Panc1 (cell line): ENCODE data around the gene GFER. TPM values are rescaled to one million over a fixed set of nuclear protein-coding genes. Genes with fewer than 3 reads are reported as not detected.

Source experiments
- ATAC-seq: fragments of 200-7000 bp; cut with Tn5 transposase; 2 replicates; pipeline ENCODE4 v1.9.1; 2020; ENCODE audit warnings: mild to moderate bottlenecking, moderate library complexity
- BruUV-seq: library from RNA; stranded (reverse); fragments of 400-500 nt; replicated peaks from 2 replicates; lab custom pipeline; 2021; lab: Mats Ljungman, UMichigan
- CTCF ChIA-PET: fragments of 300-600 bp; sonication (Branson Sonifier 250); formaldehyde crosslinking; loops from one replicate; lab custom pipeline; 2022; ENCODE audit warnings: antibody characterized with exemption; lab: Charles Lee
- POLR2A ChIA-PET: fragments of 300-600 bp; sonication (Branson Sonifier 250); formaldehyde crosslinking; loops from one replicate; lab custom pipeline; 2022; ENCODE audit warnings: antibody characterized with exemption; lab: Charles Lee
- DNase-seq: peaks from one replicate; pipeline ENCODE4 v3.0.0-alpha.2; 2010; ENCODE audit warnings: low read depth, low spot score
- H3K27ac ChIP-seq: 2 replicates; pipeline ENCODE4 v1.5.1; 2011; ENCODE audit warnings: mild to moderate bottlenecking, low read length, inconsistent platforms
- H3K27me3 ChIP-seq: fragments of 200-500 bp; sonication (Bioruptor generic); 2 replicates; pipeline ENCODE4 v1.6.0; 2014; ENCODE audit warnings: low read length, inconsistent platforms; ENCODE audit not compliant: control insufficient read depth, insufficient read depth
- H3K36me3 ChIP-seq: fragments of 200-500 bp; sonication (Bioruptor generic); 2 replicates; pipeline ENCODE4 v1.5.1; 2014; ENCODE audit warnings: inconsistent platforms, mild to moderate bottlenecking, low read length, moderate library complexity; ENCODE audit not compliant: control insufficient read depth, insufficient read depth
- H3K4me1 ChIP-seq: 2 replicates; pipeline ENCODE4 v1.5.1; 2011; ENCODE audit warnings: inconsistent platforms, mild to moderate bottlenecking, low read length, moderate library complexity; ENCODE audit not compliant: control insufficient read depth, insufficient read depth
- H3K4me3 ChIP-seq, 2 experiments: 2 replicates each; pipeline ENCODE4 v1.5.1; 2011 to 2012; ENCODE audit warnings: low read depth in 2 of 2, low read length in 2 of 2, mild to moderate bottlenecking in 2 of 2, inconsistent platforms in 1 of 2, moderate library complexity in 1 of 2
- H3K9me3 ChIP-seq: fragments of 200-500 bp; sonication (Bioruptor generic); 2 replicates; pipeline ENCODE4 v1.5.1; 2014; ENCODE audit warnings: low read depth, mild to moderate bottlenecking, inconsistent platforms, low read length, moderate library complexity; ENCODE audit not compliant: control insufficient read depth, insufficient read depth
- POLR2AphosphoS5 ChIP-seq: IDR thresholded peaks from 2 replicates; pipeline ENCODE4 v1.6.1; 2012; ENCODE audit warnings: mild to moderate bottlenecking, low read depth, low read length, moderate library complexity
- SIN3A ChIP-seq: IDR thresholded peaks from 2 replicates; pipeline ENCODE4 v1.6.1; 2012; ENCODE audit warnings: low read depth, mild to moderate bottlenecking, low read length, moderate library complexity, borderline replicate concordance; ENCODE audit not compliant: insufficient read depth
- TCF7L2 ChIP-seq: IDR thresholded peaks from 2 replicates; pipeline ENCODE4 v1.6.1; 2011; ENCODE audit warnings: mild to moderate bottlenecking, low read depth, low read length, inconsistent platforms
- in situ Hi-C: cut with HindIII; loops from 2 replicates; pipeline ENCODE4 v1.10.0; 2016; ENCODE audit warnings: low sequenced_read_pairs, low pct_unique_long_range_greater_than_20kb
- intact Hi-C: fragments of 100-400 bp; cut with micrococcal nuclease; formaldehyde crosslinking; loops from one replicate; pipeline ENCODE4 v1.10.0; 2022; ENCODE audit not compliant: unreplicated experiment
- total RNA-seq: library from RNA; stranded (reverse); gene quantifications from one replicate; pipeline ENCODE4 v1.2.1, GENCODE V29; 2021; ENCODE audit not compliant: unreplicated experiment
- TF ChIP-seq, protein P1 (sequence below): fragments of 450-650 bp; IDR thresholded peaks from 2 replicates; pipeline ENCODE4 v1.5.1; 2017; ENCODE audit warnings: mild to moderate bottlenecking
- TF ChIP-seq, protein P2 (sequence below), 2 experiments: IDR thresholded peaks; 2 replicates each; pipeline ENCODE4 v1.6.1; 2011 to 2012; ENCODE audit warnings: low read depth in 2 of 2, control low read depth in 1 of 2, low read length in 1 of 2, mild to moderate bottlenecking in 1 of 2, moderate library complexity in 1 of 2; ENCODE audit not compliant: insufficient read depth in 1 of 2

Gene GFER
- total RNA-seq, 1 experiment from 2014 or later: 49.2 TPM

DNA sequence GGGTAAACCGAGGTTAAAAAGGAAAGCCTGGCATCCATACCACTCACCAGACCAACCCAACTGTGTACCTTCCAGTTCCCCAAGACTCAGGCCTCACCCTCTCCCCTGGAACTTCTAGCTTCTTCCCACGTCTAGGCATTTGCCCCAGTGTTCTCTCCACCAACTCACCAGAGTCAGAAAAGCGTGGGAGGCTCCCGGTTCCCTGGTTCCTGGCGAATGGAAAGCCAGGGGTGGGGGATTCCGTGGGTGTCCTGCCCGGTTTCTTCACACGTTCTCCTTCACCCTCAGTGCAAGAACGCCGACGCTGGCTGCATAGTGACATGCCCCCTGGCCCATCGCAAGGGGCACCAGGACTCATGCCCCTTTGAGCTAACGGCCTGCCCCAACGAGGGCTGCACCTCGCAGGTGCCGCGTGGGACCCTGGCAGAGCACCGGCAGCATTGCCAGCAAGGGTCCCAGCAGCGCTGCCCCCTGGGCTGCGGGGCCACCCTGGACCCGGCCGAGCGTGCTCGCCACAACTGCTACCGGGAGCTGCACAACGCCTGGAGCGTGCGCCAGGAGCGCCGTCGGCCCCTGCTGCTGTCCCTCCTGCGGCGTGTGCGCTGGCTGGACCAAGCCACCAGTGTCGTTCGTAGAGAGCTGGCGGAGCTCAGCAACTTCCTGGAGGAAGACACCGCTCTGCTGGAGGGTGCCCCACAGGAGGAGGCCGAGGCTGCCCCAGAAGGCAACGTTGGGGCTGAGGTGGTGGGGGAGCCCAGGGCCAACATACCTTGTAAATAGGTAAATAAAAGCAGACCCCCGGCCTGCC is 15.6 kb upstream of the GFER start:
- ChIA-PET CTCF (interaction anchor here (0.5 kb wide), 1 partner anchor 88 kb away, joined by 4 read pairs; no protein-coding TSS in a partner anchor), POLR2A (no interaction called here)
- H3K4me3 ChIP-seq: no peak overlapping the region
- DNase-seq (no peak), ATAC-seq (no peak)
- intact Hi-C loops: no loop called here
- no peaks in the 10 kb centered on the region for H3K27me3 ChIP-seq
- no peak for TF ChIP-seq SIN3A
- TF ChIP-seq POLR2AphosphoS5: no peak
- TF ChIP-seq, protein P1, sequence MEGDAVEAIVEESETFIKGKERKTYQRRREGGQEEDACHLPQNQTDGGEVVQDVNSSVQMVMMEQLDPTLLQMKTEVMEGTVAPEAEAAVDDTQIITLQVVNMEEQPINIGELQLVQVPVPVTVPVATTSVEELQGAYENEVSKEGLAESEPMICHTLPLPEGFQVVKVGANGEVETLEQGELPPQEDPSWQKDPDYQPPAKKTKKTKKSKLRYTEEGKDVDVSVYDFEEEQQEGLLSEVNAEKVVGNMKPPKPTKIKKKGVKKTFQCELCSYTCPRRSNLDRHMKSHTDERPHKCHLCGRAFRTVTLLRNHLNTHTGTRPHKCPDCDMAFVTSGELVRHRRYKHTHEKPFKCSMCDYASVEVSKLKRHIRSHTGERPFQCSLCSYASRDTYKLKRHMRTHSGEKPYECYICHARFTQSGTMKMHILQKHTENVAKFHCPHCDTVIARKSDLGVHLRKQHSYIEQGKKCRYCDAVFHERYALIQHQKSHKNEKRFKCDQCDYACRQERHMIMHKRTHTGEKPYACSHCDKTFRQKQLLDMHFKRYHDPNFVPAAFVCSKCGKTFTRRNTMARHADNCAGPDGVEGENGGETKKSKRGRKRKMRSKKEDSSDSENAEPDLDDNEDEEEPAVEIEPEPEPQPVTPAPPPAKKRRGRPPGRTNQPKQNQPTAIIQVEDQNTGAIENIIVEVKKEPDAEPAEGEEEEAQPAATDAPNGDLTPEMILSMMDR: no peak
- TF ChIP-seq, protein P2, sequence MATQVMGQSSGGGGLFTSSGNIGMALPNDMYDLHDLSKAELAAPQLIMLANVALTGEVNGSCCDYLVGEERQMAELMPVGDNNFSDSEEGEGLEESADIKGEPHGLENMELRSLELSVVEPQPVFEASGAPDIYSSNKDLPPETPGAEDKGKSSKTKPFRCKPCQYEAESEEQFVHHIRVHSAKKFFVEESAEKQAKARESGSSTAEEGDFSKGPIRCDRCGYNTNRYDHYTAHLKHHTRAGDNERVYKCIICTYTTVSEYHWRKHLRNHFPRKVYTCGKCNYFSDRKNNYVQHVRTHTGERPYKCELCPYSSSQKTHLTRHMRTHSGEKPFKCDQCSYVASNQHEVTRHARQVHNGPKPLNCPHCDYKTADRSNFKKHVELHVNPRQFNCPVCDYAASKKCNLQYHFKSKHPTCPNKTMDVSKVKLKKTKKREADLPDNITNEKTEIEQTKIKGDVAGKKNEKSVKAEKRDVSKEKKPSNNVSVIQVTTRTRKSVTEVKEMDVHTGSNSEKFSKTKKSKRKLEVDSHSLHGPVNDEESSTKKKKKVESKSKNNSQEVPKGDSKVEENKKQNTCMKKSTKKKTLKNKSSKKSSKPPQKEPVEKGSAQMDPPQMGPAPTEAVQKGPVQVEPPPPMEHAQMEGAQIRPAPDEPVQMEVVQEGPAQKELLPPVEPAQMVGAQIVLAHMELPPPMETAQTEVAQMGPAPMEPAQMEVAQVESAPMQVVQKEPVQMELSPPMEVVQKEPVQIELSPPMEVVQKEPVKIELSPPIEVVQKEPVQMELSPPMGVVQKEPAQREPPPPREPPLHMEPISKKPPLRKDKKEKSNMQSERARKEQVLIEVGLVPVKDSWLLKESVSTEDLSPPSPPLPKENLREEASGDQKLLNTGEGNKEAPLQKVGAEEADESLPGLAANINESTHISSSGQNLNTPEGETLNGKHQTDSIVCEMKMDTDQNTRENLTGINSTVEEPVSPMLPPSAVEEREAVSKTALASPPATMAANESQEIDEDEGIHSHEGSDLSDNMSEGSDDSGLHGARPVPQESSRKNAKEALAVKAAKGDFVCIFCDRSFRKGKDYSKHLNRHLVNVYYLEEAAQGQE (IDR thresholded peaks at IDR 0.05; ENCODE audit: insufficient read depth in 1 of 2, low read depth in 2 of 2, low read length in 1 of 2): no peak
- TF ChIP-seq TCF7L2: no peak
- H3K4me1 ChIP-seq: 0 out of 2 replicates have a peak, but pooled peaks cover 2% of the 10 kb centered on the region
- H3K36me3 ChIP-seq: peaks cover 11% of the 10 kb centered on the region
- H3K9me3 ChIP-seq: no peaks in the 10 kb centered on the region
- no peak overlapping the region for H3K27ac ChIP-seq
- in situ Hi-C loops: no loop called here
- BruUV-seq: no TSS peak

DNA sequence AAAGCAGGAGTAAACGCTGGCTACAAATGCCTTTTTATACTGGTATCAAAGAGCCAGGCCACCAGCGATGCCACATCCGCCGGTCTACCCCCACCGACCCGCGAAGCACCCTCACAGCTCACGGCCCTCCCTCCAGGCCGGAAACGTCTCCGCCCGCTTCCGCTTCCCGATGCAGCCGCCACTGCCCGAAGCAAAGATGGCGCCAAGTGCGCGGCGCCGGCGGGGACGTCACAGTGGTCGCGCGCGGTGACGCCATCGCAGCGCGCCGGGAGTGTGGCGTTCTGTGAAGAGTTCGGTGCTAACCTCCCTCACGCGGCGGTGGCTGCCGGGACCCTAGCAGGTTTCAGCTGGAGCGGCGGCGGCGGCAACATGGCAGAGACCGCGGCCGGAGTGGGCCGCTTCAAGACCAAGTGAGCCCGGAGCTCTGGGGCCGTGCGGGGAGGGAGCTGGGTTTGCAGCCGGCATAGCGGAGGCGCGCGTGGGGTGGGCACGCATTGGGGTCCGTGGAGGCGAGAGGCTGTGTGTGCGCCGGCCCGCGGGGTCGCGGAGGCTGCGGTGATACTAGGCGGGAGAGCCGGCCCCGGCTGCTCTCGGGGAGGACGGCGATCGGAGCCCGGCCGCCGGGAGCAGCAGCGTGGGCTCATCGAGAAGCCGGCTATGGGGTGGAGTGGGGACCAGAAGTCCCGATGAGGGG is 12.1 kb upstream of the GFER start, which contains the start of gene TBL3:
Gene TBL3 (plus strand): TSS at position 258 of the 694 bp plus-strand sequence. CDS start 112 bp downstream, at position 370.
- no peaks in the 10 kb centered on the region; the same call in 1 of the 2 replicates for H3K36me3 ChIP-seq
- DNase-seq (no peak), ATAC-seq (peak; percentile 93)
- ChIA-PET CTCF (interaction anchor here (0.6 kb wide), 1 partner anchor 108 kb away, joined by 3 read pairs; no protein-coding TSS in a partner anchor), POLR2A (no interaction called here)
- BruUV-seq: no TSS peak
- no peaks in the 10 kb centered on the region for H3K27me3 ChIP-seq
- peak within 1 kb of the TSS; percentile 90 to 96 for H3K4me3 ChIP-seq
- H3K27ac ChIP-seq: peak within 1 kb of the TSS; percentile 87
- TF ChIP-seq SIN3A (peak; percentile 92), POLR2AphosphoS5 (peak; percentile 92), TCF7L2 (peak; percentile 62; the same call in 1 of the 2 replicates)
- TF ChIP-seq, protein P1: no peak
- TF ChIP-seq, protein P2 (IDR thresholded peaks at IDR 0.05; ENCODE audit: insufficient read depth in 1 of 2, low read depth in 2 of 2, low read length in 1 of 2): 0 out of 4 replicates have a peak, but pooled peaks of 1 of the 2 experiments have one; percentile 64
- 0 out of 2 replicates have a peak, but pooled peaks cover 4% of the 10 kb centered on the region for H3K4me1 ChIP-seq
- no peaks in the 10 kb centered on the region for H3K9me3 ChIP-seq
- intact Hi-C loops: no loop called here
- in situ Hi-C loops: no loop called here
